HG03196 (cell line): Measurements from ENCODE around the gene HOXC13.

Experiments used
- ATAC-seq: cut with Tn5 transposase; IDR thresholded peaks from one replicate; pipeline ENCODE4 v1.9.1; 2021; ENCODE audit not compliant: unreplicated experiment

Gene HOXC13, protein sequence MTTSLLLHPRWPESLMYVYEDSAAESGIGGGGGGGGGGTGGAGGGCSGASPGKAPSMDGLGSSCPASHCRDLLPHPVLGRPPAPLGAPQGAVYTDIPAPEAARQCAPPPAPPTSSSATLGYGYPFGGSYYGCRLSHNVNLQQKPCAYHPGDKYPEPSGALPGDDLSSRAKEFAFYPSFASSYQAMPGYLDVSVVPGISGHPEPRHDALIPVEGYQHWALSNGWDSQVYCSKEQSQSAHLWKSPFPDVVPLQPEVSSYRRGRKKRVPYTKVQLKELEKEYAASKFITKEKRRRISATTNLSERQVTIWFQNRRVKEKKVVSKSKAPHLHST

GRCh38 chr12:53938326-53939140, at the start of gene HOXC13:
Gene HOXC13 (plus strand): TSS chr12:53938831. CDS start chr12:53938907, 76 bp downstream.
- ATAC-seq, result no peak

GRCh38 chr12:53890081-53890480, 48.5 kb upstream of the HOXC13 start:
- no peak for ATAC-seq

- no peak for ATAC-seq
These were observed 45.8 kb upstream of the HOXC13 start for GRCh38 chr12:53892762-53893395.

DNA sequence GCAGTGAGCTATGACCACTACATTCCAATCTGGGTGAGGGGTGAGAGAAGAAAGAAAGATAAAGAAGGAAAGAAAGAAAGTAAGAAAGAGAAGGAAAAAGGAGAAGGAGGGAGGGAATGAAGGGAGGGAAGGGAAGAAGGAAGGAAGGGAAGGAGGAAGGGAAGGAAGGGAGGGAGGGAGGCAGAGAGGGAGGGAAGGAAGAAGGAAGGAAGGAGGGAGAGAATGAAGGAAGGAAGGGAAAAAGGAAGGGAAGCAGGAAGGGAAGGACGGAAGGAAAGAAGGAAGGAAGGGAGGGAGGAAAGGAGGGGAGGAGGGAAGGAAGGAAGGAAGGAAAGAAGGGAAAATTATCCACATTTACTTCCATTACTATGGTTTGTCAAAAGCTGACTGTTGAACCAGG, 39.4 kb upstream of the HOXC13 start:
- ATAC-seq, result no peak

GRCh38 chr12:53907103-53907502, 31.5 kb upstream of the HOXC13 start:
- ATAC-seq, result no peak

DNA sequence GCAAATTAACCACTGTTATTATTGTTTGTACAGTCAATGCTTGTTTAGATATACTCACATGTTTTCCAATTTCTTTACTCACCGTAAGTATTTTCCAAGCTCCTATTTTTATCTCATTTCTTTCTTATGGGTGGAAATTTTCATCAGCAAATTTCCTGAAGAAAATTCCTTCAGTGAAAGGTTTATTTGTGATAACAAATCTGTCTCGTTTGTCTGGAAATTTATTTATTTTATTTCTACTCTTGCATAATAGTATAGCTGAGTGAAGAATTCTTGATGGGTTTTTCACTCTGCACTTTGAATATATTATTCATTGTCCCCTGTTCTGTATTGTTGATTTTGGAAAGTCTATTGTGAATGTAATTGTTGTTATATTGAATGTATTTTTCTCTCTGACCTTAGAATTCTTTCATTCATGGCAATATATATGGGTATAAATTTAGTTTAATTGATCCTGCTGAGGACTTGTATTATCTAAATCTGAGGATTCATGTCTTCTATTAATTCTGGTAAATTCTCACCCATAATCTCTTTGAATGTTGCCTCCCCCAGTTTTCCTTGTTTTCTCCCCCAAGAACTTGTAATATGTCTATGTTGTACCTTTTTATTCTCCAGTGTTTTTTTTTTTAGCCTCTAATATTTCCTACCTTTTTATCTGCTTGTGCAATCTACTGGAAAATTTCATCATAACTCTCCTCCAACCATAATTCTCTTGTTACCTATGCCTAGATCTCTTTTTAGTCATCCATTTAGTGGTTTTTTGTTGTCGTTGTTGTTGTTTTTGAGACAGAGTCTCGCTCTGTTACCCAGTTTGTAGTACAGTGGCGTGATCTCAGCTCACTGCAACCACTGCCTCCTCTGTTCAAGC, 21.6 kb upstream of the HOXC13 start:
- no peak for ATAC-seq

GRCh38 chr12:53924521-53925405, 13.9 kb upstream of the HOXC13 start:
- ATAC-seq, result no peak

GRCh38 chr12:53927220-53928029, 11.2 kb upstream of the HOXC13 start:
- no peak for ATAC-seq

- ATAC-seq, result no peak
These were observed 10.4 kb upstream of the HOXC13 start for GRCh38 chr12:53928054-53928835.

DNA sequence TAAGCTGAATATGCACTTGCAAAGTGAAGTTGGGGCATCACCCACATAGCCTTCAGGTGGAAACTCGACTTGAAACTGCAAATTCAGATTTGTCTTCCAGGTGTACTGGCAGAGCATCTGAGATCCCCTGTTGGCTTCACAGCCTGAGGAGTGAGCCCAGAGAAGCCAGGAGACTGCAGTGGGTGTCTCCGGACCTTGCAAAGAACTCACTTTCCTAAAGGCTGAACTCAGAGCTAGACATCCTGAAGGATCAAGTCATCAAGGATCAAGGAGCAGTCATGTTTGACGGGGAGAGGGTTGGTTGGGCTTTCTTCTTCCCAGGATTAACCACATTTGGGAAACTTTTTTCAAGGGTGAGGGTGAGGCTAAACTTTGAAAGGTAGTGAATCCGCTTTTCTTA, 9.1 kb upstream of the HOXC13 start:
- no peak for ATAC-seq

DNA sequence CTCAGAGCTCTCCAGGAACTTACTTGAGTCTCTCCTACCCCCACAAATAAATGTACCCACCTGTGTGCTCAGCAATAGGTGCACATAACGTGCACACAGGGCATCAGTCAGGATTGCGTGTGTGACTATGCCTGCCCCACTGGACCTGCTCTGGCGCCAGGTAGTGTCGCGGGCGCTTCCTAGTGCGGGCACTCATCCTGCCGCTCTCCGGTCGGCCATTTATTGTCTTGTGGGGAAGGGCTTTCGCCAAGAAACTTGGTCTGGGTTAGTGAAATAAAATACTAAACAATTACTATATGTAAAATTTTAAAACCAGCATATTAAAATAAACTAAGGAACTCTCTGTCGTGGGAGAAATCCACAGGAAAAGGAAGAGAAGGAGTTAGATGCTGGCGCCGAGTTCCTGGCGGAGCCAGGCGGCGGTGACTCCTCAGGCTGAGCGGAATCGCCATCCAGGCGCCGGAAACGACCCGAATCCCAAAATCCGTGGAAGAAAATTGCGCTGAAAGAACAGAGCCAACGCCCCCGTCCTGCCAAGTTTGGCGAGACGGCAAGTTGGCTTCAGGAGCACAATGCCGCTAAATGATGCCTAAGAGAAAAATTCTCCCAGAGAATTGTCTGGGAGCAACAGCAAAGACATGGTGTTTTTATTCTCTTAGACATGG, 7.9 kb upstream of the HOXC13 start:
- ATAC-seq, result no peak

GRCh38 chr12:53931844-53932581, 6.6 kb upstream of the HOXC13 start:
- no peak for ATAC-seq

DNA sequence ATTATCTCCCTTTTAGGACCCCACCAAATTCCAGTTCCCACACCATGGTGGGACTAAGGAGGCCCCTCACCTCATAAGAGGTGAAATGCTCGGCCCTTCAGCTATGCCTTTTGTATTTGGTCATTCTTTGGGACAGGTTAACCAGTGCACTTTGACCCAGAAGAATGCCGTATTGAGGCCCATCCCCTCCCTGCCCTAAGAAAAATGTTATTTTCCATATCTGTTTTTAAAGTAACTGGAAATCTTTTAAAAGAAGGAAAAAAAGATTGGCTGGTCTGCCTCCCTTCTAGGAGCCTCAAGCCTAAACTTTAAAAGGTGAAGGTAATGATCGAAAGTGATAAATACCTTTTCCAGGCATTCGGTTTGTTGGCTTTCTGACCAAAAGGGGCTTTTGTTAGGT, 5.7 kb upstream of the HOXC13 start:
- ATAC-seq, result no peak

- ATAC-seq, result no peak
These were observed 3.0 kb upstream of the HOXC13 start for GRCh38 chr12:53935383-53936341.

- no peak for ATAC-seq
These were observed 1.5 kb upstream of the HOXC13 start for GRCh38 chr12:53937099-53937498.
